ENCODE data around the gene ATXN1.
A peak's percentile ranks its signal among the peaks of the same experiment; 100 is the strongest.

Gene ATXN1

GRCh38 chr6:16660157-16660497, 101.1 kb downstream of the ATXN1 start:
- POLR2A ChIA-PET: interaction anchor here (0.6 kb wide), 1 partner anchor 11 kb away, joined by 4 read pairs; no protein-coding TSS in a partner anchor
- TF ChIP-seq LEF1 (IDR thresholded peaks at IDR 0.05; ENCODE audit: borderline replicate concordance): no peak
- no peak for TF ChIP-seq FOXA1 (IDR thresholded peaks at IDR 0.05)
- no peak for TF ChIP-seq ZNF384 (IDR thresholded peaks at IDR 0.05)
- no peak for TF ChIP-seq FOXM1 (IDR thresholded peaks at IDR 0.05; ENCODE audit: borderline replicate concordance)
- TF ChIP-seq TARDBP (IDR thresholded peaks at IDR 0.05): no peak
- no peak for TF ChIP-seq ELF4 (IDR thresholded peaks at IDR 0.05)
- no peak for TF ChIP-seq NFRKB (IDR thresholded peaks at IDR 0.05)
- TF ChIP-seq SUZ12 (IDR thresholded peaks at IDR 0.05): no peak
- TF ChIP-seq, protein P1, sequence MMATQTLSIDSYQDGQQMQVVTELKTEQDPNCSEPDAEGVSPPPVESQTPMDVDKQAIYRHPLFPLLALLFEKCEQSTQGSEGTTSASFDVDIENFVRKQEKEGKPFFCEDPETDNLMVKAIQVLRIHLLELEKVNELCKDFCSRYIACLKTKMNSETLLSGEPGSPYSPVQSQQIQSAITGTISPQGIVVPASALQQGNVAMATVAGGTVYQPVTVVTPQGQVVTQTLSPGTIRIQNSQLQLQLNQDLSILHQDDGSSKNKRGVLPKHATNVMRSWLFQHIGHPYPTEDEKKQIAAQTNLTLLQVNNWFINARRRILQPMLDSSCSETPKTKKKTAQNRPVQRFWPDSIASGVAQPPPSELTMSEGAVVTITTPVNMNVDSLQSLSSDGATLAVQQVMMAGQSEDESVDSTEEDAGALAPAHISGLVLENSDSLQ (IDR thresholded peaks at IDR 0.05): no peak
- TF ChIP-seq SP1 (IDR thresholded peaks at IDR 0.05): no peak
- CTCF ChIA-PET: no interaction called here
- no peak for DNase-seq (ENCODE audit: extremely low spot score)

DNA sequence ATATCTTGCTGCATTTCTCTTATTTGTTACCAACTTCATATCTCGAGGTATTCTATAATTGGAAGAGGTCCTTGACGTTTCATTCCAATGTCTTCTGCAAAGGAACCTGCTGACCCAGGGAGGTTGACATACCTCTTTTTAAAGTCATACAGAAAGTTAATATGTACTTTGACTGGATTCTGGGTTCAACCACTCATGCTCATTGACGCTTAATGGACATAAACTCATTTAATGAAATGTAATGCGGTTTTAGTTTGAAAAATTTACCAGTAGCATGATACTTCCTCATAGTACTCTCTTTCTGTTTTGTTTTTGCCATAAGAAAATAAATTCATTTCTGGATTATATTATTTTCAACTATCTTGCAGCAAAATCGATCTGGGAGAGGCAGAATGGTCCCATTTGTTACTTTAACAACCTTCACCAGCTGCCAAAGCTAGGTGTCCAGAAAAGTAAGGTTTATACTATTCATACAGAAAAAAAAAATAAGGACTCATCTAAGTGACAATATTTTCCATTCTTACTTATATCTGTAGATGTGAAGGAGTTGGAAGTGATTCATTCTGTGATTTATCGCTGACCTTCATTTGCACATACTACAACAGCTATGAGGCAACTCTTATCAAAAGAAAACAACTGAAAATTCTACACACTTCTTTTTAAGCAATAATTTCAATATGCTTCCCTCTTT, 101.6 kb downstream of the ATXN1 start:
- ChIA-PET POLR2A (interaction anchor here (0.6 kb wide), 1 partner anchor 10 kb away, joined by 4 read pairs; no protein-coding TSS in a partner anchor), CTCF (no interaction called here)
- no peak for DNase-seq (ENCODE audit: extremely low spot score)
- no peak for TF ChIP-seq ELF4 (IDR thresholded peaks at IDR 0.05)
- TF ChIP-seq NFRKB (IDR thresholded peaks at IDR 0.05): no peak
- TF ChIP-seq L3MBTL2 (conservative IDR thresholded peaks at IDR 0.05): no peak

GRCh38 chr6:16658348-16659034, 102.8 kb downstream of the ATXN1 start:
- POLR2A ChIA-PET: no interaction called here
- CTCF ChIA-PET: interaction anchor here (1.1 kb wide), 1 partner anchor 106 kb away, joined by 4 read pairs; no protein-coding TSS in a partner anchor

GRCh38 chr6:16657768-16658167, 103.5 kb downstream of the ATXN1 start:
- no peak for DNase-seq (ENCODE audit: extremely low spot score)
- TF ChIP-seq FOXK2 (IDR thresholded peaks at IDR 0.05) (no peak), SUZ12 (IDR thresholded peaks at IDR 0.05) (no peak), SP1 (IDR thresholded peaks at IDR 0.05) (no peak), BHLHE40 (IDR thresholded peaks at IDR 0.05; ENCODE audit: borderline replicate concordance) (no peak), FOXM1 (IDR thresholded peaks at IDR 0.05; ENCODE audit: borderline replicate concordance) (no peak)
- ChIA-PET POLR2A (no interaction called here), CTCF (interaction anchor here (1.1 kb wide), 1 partner anchor 106 kb away, joined by 4 read pairs; no protein-coding TSS in a partner anchor)

More at GRCh38 chr6:16658348-16659034, 102.8 kb downstream of the ATXN1 start:
- peak; percentile 17 for DNase-seq (ENCODE audit: extremely low spot score)
- TF ChIP-seq CTBP1 (IDR thresholded peaks at IDR 0.05; ENCODE audit: borderline replicate concordance): peak; percentile 10; the same call in 1 of the 2 replicates
- TF ChIP-seq, protein P1 (IDR thresholded peaks at IDR 0.05): peak; percentile 70; the same call in 1 of the 2 replicates
- no peak for TF ChIP-seq FOXA1 (IDR thresholded peaks at IDR 0.05)

DNA sequence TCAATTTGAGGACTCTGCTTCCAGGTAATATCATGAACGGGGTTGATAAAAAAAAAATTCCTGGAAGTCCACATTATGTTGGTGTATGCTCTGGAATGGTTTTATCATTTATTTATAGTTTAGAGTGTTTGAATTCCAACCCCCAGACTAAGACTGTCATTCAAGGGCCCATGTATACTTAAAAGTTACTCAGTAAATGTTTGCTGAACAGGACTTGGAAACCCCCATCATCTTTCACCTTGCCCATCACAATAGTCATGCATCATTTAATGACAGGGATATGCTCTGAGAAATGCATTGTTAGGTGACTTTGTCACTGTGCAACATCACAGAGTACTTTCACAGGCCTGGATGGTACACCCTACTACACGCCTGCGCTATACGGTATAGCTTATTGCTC, 104.8 kb downstream of the ATXN1 start:
- no peak for DNase-seq (ENCODE audit: extremely low spot score)
- ChIA-PET POLR2A (no interaction called here), CTCF (no interaction called here)
- TF ChIP-seq CTBP1 (IDR thresholded peaks at IDR 0.05; ENCODE audit: borderline replicate concordance): no peak
- no peak for TF ChIP-seq TARDBP (IDR thresholded peaks at IDR 0.05)
- no peak for TF ChIP-seq FOXA1 (IDR thresholded peaks at IDR 0.05)
- TF ChIP-seq FOXK2 (IDR thresholded peaks at IDR 0.05): no peak
- TF ChIP-seq BHLHE40 (IDR thresholded peaks at IDR 0.05; ENCODE audit: borderline replicate concordance): no peak
- TF ChIP-seq ELF4 (IDR thresholded peaks at IDR 0.05): no peak
- no peak for TF ChIP-seq NFRKB (IDR thresholded peaks at IDR 0.05)
- no peak for TF ChIP-seq HDGF (IDR thresholded peaks at IDR 0.05; ENCODE audit: borderline replicate concordance)

DNA sequence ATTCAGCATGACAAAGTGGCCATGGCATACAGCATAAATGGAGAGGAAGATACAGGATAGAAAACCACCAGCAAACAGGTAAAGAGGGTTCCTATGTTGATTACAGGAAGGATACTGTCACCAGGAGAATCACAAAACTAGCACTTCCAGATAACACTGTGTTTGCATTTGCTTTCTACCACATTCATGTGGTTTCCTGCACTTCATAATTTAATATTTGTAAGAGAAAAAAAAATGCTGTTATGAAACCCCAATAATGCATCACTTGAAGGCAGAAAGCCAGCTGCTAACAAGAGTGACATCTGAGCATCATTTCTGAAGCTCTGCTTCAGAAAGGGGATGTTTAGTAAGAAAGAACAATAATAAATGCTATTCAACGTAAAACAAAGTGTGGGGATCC, 106.6 kb downstream of the ATXN1 start:
- TF ChIP-seq CTBP1 (IDR thresholded peaks at IDR 0.05; ENCODE audit: borderline replicate concordance): no peak
- no peak for TF ChIP-seq L3MBTL2 (conservative IDR thresholded peaks at IDR 0.05)
- no peak for TF ChIP-seq NFRKB (IDR thresholded peaks at IDR 0.05)
- TF ChIP-seq, protein P1 (IDR thresholded peaks at IDR 0.05): no peak
- no peak for TF ChIP-seq BHLHE40 (IDR thresholded peaks at IDR 0.05; ENCODE audit: borderline replicate concordance)
- no peak for TF ChIP-seq ELF4 (IDR thresholded peaks at IDR 0.05)
- no peak for TF ChIP-seq SUZ12 (IDR thresholded peaks at IDR 0.05)
- TF ChIP-seq FOXA1 (IDR thresholded peaks at IDR 0.05): no peak
- no peak for TF ChIP-seq FOXM1 (IDR thresholded peaks at IDR 0.05; ENCODE audit: borderline replicate concordance)
- TF ChIP-seq ARNT (IDR thresholded peaks at IDR 0.05): no peak
- no peak for TF ChIP-seq HDGF (IDR thresholded peaks at IDR 0.05; ENCODE audit: borderline replicate concordance)
- no peak for TF ChIP-seq TARDBP (IDR thresholded peaks at IDR 0.05)
- TF ChIP-seq SP1 (IDR thresholded peaks at IDR 0.05): no peak
- TF ChIP-seq LEF1 (IDR thresholded peaks at IDR 0.05; ENCODE audit: borderline replicate concordance): no peak
- no peak for TF ChIP-seq ZNF384 (IDR thresholded peaks at IDR 0.05)
- TF ChIP-seq FOXK2 (IDR thresholded peaks at IDR 0.05): no peak
- ChIA-PET POLR2A (no interaction called here), CTCF (no interaction called here)
- DNase-seq (ENCODE audit: extremely low spot score): no peak

Measured in HEK293T (cell line).